Measurements from ENCODE around the gene LRP1B. TPM values are rescaled to one million over a fixed set of nuclear protein-coding genes. Genes with fewer than 3 reads are reported as not detected.
"Not testable (repeated sequence)": the region's sequence is repeated elsewhere in the genome, so short reads cannot be mapped to it uniquely, and the experiment has no call there.

LRP1B gene
- total RNA-seq, 1 donor from 2014 or later: 4.6 TPM

DNA sequence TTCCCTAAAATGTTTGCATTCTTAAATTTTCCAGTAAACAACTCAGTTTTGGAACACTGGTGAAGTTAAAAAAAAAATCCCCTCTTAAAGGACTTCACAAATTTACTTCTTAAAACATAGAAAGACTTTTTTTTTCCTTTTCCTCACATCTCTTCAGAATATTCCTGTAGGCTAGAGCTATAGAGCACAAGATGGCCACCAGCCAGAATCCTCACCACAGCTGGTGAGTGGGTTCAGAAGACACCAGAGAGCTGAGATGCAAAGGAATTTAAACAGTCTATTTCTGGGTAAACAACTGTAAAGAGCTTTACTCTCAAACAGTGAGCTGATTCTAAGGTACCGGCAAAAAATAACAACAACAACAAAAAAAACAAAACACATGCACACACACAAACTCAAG lies 252.8 kb downstream of the LRP1B start:
- peak; percentile 69 for DNase-seq

- no peak for DNase-seq
Observed at GRCh38 chr2:141871913-141872634, 258.7 kb downstream of the LRP1B start.

DNA sequence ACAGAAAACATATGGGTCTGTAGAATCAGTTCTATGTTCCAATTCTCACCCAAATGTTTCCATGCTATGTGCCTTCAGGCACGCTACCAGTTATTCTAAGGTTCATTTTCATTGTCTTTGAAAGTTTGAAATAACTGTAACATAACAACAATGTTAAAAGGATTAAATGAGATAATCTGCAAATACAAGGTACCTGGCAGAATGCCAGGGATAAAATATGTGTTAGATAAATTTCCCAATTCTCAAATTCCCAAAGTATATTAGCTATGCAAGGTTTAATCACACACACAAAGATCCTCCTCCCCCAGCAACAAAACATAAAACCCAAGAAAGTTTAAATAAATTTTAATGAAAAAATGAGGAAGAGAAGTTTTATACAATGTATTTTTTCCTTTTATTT lies 261.2 kb downstream of the LRP1B start:
- DNase-seq: no peak

- no peak for DNase-seq
Observed at GRCh38 chr2:141863964-141864363, 266.9 kb downstream of the LRP1B start.

DNA sequence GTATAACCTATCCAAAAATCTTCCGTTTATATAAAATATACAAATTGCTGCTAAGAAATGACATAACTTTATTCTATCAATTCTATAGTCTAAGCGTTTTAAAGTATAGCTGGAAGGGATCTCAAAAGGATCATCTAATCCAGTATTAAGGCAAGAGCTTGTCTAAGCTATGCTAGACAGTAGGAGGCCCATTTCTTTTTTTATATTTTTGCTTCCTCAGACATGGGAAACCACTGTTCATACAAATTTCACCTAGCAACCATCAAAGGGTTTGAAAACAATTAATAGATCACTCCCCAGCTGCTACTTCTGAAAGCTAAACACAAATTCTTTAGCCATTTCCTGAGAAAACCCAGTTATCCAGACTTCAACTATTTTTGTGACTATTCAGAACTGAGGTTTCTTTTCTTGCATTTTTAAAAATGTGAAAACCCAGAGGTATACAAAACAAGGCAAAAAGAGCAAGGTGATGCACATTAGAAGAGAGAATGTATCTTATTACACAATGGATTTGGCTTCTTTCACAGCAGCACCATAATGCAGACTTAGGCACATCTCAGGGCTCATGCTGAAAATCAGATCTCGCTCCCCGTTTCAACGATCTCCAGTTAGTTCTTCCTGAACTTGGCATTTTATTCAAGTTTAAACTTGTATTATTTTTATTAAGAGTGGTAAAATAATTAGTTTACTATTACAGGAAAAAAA lies 274.4 kb downstream of the LRP1B start:
- peak; percentile 15 for DNase-seq

GRCh38 chr2:141848191-141848590 lies 282.6 kb downstream of the LRP1B start:
- peak; percentile 4 for DNase-seq

GRCh38 chr2:141844231-141844630 lies 286.6 kb downstream of the LRP1B start:
- DNase-seq: no peak

DNA sequence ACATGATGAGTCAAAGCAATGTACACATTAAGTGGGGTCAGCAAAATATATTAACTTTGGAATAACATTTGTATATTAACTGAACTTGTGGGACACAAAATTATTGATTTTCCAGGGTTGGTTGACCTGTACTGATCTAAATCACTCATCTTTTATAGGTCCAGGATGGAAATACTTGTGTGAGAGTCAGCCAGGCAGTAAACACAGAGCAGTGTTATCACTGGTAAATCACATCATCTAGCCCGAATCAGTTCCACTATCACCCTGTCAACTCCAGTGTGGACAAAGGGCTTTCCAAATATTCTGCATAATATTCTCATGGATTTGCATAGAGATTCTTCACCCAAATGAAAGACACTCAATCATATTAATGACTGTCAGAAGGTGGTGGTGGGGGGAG lies 295.7 kb downstream of the LRP1B start:
- no peak for DNase-seq

GRCh38 chr2:141828761-141829160 lies 302.1 kb downstream of the LRP1B start:
- DNase-seq: no peak

GRCh38 chr2:141824790-141825189 lies 306.0 kb downstream of the LRP1B start:
- DNase-seq: no peak

- DNase-seq: no peak
Observed at GRCh38 chr2:141820893-141821292, 309.9 kb downstream of the LRP1B start.

- not testable (repeated sequence) for DNase-seq
Observed at GRCh38 chr2:141815320-141815719, 315.5 kb downstream of the LRP1B start.

- no peak for DNase-seq
Observed at GRCh38 chr2:141814150-141814549, 316.7 kb downstream of the LRP1B start.

DNA sequence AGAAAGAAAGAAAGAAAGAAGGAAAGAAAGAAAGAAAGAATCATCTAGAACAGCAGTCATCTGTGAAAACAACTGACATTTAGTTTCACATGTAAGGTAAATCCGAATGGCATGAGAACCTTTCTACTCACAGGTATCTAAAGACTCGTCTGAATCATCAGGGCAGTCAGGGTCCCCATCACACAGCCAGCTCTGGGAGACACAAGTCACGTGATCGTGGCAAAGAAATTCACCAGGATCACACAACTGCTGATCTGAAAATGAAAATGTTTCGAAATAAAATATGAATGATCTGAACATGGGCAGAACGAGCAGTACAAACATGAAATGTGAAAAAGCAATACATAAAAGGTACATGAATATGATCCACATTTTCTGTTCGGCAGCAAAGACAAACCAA lies 320.7 kb downstream of the LRP1B start:
- DNase-seq: no peak

DNA sequence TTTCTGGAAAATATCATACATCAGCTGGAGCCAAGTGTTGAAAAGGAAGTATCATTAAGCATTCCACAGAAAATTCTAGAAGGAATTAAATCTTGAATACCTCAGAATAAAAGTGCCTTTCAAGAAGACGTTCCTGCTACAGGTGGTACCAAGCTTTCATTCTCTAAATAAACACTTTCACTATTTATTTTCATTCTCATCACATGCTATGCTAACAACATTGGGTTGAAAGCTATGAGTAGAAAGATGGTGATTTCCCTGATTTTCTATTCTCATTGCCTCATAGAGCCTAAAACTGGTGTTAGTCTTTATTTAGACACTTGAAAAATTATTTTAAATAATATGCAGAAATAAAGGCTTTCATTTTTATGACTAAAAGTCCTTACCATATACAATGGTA lies 324.7 kb downstream of the LRP1B start:
- no peak for DNase-seq

GRCh38 chr2:141805302-141805701 lies 325.5 kb downstream of the LRP1B start:
- no peak for DNase-seq

DNA sequence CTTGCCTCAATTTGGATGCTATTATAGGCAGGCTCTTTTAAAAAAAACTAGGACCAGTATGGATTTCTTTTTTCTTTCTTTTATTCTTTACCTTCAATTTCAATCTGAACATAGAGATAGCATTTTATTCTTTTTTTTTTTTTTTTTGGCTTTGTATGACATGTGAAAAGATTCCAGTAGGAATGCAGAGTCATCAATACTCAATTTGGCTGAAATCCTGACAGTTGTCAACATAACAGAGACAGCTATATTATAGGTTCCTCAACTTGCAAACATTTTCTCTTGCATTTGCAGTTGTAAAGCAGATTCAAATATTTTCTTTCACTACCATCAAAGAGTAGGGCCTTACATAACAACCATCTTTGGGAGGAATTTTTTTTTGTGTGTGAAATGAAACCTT lies 334.4 kb downstream of the LRP1B start:
- DNase-seq: no peak

GRCh38 chr2:141791521-141791920 lies 339.3 kb downstream of the LRP1B start:
- no peak for DNase-seq

- DNase-seq: no peak
Observed at GRCh38 chr2:141782574-141782973, 348.2 kb downstream of the LRP1B start.

- DNase-seq: no peak
Observed at GRCh38 chr2:141778315-141778835, 352.4 kb downstream of the LRP1B start.

DNA sequence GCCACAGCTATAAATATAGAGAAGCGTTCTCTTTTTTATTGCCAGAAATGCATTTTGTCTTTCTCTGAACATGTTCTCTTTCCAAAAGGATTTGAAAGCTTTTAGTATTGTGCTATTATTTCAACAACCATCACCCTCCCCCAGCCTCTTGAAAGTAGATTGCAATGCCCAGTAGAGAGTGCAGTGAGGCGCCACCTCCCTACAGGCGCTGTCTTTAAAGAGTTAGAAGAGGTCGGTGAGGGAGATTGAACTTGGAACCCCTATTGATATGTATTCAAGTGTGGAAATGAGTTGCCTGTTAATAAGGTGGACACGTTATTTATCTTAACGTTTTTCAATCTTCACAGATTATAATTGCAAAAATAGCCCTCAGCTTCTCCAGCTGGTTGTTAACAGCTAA lies 360.3 kb downstream of the LRP1B start:
- no peak for DNase-seq

DNA sequence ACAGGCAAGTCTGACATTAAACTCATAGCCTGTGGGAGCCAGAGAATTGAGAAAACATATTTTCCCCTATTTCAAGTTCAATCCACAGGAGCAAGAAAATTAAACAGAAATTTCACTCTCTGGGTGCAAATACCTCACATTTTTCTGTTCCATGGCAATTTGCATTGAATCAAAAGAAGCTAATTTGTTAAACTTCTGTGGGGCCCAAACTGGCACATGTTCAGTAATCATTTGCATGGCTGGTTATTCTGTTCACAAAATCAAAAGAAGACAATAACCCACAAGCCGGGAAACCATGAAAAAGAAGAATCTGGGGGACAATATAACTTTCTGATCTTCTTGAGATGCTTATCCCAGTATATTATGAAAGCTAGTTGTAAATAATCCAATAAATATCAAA lies 363.1 kb downstream of the LRP1B start:
- no peak for DNase-seq

DNA sequence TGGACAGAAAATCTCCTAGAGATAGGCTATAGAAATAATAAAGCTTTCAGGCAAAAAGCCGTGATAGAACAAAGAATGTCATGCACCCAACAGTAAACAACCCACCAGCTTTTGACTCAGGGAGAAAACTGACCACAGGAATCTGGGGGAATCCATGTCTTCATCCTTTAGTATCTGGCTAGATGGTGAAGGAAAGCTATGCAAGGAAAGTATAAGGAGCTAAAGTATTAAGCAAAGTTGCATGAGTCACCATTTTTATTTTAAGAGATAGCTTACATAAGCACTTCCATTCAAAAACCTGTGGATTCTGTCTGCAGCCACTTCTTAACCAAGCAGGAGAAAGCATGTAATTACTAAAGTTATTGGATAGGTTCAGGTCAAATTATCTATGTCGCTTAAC lies 363.8 kb downstream of the LRP1B start:
- DNase-seq: no peak

GRCh38 chr2:141766225-141766624 lies 364.6 kb downstream of the LRP1B start:
- DNase-seq: peak; percentile 1

Data from tongue (tissue), 2 donors.